NOMO-1 treated with dmso at 0.1 percent for 144 hours (cell line): ENCODE results near the gene SNX14.
"Not testable (repeated sequence)": the region's sequence is repeated elsewhere in the genome, so short reads cannot be mapped to it uniquely, and the experiment has no call there.

Experiments
- DNase-seq: peaks from one replicate; lab custom pipeline; 2025; ENCODE audit not compliant: unreplicated experiment; lab: John Stamatoyannopoulos, UW

Gene SNX14

DNA sequence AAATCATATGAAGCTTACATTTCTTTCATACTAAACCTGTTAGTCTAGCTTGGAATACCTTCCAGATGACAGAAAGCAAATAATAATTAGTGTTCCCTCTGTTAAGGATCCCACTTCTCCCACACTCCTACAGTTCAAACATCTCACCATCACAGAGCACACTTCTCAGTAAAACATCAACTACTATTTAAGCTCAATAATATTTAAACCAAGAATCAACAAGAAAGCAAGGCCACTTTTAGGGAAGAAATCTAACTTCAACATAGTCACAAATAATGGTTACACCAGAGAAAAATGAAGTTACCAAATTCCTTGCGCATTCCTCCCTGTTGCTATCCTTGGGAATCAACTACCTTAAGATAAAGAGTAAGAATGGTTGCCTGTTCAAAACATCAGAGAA lies 1.6 kb downstream of the SNX14 start:
- no peak for DNase-seq

DNA sequence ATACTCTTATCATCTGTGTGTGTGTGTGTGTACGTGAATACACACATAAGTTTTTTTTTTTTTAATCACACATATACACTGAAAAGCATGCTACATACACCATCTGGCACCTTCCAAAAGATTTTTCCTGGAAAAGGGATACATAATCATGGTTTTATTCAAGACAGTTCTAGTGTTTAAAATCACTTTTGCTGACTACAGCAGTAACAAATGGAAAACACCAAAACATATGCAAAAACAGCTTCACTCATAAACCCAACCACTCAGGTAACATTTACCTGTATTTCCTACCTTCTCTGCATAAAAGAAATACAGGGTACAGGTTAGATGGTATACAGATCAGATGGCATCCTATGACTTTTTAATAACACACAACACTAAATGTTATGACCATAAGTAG lies 2.5 kb downstream of the SNX14 start:
- DNase-seq: no peak

DNA sequence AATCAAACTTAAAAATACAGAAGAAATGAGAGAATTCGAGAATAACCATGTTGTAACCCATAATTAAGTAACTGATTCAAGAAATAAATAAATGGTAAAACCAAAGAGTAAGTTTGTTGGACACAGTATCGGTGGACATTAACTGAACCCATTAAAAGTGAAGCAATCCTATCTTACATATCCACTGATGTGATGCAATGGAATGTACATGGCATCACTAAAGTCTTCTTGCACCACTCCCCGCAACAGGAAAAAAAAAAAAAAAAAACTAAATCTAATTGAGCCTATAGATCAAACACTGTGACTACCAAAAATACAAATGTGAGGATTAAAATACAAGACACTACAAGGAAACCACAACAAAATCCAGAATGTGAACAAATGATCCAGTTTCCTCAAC lies 7.9 kb downstream of the SNX14 start:
- no peak for DNase-seq

DNA sequence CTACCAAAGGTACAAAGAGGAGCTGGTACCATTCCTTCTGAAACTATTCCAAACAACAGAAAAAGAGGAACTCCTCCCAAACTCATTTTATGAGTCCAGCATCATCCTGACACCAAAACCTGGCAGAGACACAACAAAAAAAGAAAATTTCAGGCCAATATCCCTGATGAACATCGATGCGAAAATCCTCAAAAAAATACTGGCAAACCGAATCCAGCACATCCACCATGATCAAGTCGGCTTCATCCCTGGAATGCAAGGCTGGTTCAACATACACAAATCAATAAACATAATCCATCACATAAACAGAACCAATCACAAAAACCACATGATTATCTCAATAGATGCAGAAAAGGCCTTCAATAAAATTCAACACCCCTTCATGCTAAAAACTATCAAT lies 10.8 kb downstream of the SNX14 start:
- not testable (repeated sequence) for DNase-seq

DNA sequence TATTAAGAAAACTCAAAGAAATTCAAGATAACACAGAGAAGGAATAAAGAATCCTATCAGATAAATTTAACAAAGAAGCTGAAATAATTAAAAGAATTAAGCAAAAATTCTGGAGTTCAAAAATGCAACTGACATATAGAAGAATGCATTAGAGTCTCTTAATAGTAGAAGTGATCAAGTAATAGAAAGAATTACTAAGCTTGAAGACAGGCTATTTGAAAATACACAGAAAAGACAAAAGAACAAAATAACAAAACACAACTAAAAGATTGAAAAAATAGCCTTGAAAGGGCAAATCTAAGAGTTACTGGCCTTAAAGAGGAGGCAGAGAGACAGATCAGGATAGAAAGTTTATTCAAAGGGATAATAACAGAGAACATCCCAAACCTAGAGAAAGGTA lies 12.1 kb downstream of the SNX14 start:
- DNase-seq: no peak

DNA sequence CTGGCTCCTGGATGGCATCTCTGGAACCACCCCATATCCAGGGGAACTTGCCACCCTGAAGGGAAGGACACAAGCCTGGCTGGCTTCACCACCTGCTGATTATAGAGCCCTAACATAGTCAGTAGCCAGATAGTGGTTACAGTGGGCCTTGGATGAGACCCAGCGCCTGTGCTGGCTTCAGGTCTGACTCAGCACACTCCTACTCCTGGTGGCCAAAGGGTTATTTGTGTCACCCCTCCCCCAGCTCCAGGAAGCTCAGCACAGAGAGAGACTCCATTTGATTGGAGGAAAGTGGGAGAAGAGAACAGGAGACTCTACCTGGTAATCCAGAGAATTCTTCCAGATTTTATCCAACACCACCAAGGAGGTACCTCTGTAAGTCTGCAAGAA lies 12.8 kb downstream of the SNX14 start:
- DNase-seq: no peak

DNA sequence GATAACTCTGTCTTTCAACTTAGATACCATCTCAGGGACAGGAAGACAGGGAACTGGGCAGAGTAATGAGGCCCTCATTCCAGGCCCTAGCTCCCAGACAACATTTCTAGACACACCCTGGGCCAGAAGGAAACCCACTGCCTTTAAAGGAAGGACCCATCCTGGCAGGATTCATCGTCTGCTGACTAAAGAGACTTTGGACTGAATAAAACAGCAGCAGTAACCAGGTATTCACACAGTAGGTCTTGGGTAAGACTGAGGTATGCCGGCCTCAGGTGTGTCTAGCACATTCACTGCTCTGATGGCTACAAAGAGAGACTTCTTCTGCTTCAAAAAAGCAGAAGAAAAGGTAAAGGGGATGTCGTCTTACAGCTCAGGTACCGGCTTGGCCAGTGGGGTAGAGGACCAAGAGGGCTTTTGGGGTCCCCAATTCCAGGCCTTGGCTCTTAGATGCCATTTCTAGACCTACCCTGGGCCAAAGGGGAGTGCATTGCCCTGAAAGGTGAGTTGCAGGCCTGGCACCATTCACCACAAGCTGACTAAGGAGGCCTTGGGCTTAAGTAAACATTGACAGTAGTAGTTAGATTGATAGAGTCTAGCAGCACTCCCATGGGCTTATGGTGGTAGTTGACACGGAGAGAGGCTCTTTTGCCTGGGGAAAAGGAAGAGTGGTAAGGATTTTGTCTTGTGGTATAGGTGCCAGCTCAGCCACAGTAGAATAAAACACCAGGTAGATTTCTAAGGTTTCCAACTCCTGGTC lies 13.4 kb downstream of the SNX14 start:
- no peak for DNase-seq

DNA sequence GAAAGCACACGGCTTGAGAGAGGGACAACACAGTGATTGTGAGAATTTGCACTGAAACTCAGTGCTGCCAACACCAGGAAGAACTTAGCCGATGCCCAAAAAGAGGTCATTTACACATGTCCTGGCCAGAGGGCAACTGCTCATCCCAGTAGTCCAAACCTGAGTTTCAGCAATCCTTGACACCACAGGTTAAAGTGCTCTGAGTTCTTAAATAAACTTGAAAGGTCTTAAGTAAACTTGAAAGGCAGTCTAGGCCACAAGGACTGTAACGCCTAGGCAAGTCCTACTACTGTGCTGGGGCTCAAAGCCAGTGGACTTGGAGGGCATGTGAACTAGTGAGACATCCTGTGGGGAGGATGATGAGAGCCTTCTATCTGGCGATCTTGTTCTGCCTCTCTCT lies 14.1 kb downstream of the SNX14 start:
- no peak for DNase-seq

DNA sequence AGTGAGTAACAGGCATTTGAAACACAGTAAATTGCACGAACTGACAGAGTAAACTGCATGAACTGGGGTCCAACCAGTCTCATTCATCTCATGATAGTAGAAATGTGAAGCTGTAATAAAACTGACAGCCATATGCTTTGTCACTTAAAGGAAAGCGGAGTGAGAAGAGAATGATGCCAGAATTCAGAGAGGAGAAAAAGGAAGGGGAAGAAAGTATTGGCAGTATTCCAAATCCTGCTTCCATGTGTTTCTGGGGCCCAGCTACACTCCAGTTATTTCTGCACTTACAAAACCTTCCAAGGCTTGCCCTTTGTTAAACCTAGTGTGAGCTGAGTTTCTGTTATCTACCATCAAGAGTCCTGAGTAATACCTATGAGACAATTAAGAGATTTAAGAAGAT lies 17.2 kb downstream of the SNX14 start:
- no peak for DNase-seq

DNA sequence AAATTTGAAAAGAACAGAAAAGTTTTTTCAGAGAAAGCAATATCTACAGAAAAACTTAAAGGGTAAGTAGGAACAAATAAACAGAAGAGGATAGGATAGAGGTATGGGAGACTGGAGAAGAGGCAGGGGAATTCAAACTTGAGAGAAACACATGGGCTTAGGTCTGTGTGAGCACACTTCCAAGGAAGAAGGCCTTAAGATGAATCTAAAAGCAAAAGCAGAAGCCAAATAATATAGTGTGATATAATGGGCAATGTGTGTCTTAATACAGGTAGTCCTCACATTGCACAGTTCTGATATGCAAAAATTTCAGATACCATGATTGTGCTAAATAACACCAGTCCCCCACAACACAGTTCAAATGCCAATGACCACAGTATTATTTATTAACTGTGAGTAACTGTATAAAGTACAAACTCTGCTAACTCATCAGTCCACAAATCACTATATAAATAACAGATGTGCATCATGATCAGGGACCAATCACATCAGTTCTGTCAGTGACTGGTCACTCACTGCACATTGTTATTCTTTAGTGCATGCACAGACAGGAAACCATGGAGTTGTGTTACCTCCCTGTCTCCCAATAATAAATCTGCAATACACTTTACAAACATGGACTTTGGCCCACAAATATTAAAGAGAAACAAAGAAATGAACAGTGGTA lies 18.6 kb downstream of the SNX14 start:
- no peak for DNase-seq

DNA sequence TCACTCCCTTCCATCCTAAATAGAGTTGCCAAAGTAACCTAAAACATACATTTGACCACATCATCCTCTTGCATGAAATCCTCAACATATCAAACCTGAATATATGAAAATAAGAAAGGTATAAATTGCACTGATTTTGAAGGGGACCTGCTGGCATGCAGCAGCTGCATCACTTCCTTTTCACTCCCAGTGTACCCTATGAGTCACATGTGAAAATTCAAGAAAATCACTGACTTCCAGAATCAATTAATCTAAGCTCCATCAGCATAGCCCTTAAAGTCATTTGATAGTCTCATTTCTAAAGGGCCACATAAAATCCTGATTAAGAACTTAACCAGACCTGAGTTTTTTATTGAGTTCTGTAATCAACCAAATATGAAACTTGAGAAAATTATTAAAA lies 24.3 kb downstream of the SNX14 start:
- no peak for DNase-seq

DNA sequence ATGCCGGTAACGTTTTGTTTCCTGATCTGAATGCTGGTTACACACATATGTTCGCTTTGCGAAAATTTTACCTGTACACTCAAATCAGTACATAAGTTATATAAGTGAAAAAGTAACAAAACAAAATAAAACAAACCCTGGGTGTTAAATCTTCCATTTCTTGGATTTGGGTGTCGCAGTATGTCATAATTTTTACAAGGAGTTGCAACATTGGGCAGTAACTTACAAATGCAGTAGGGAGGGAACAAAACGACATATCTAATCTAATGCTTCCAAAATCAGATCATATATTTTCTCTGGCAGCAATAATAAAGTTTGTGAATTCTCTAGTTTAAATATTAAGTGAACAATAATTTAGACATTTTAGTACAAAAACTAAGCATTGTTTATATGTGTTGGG lies 25.2 kb downstream of the SNX14 start:
- DNase-seq: no peak

DNA sequence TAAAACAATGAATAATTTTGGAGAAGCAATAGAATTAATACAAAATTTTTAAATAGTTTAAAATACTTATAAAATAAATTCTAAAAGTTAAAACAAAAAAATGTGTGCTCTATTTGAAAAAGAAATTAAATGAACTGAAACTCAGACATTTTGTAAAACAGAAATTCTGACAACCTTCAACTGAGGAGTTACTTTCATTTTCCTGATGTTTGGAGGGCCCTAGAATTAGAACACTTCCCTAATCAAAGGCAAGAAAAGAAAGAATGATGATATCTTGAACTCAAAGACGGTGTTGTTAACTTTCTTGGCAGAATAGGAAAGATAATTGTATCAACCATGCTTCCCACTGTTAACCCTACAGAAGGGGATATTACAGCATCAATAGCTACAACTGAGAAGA lies 27.9 kb downstream of the SNX14 start:
- DNase-seq: no peak

DNA sequence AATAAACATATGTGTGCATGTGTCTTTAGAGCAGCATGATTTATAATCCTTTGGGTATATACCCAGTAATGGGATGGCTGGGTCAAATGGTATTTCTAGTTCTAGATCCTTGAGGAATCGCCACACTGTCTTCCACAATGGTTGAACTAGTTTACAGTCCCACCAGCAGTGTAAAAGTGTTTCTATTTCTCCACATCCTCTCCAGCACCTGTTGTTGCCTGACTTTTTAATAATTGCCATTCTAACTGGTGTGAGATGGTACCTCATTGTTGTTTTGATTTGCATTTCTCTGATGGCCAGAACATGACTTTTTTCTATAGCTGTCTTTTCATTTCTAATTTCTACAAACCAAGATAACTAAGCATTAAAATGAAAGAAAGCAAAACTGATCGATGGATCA lies 29.4 kb downstream of the SNX14 start:
- not testable (repeated sequence) for DNase-seq

DNA sequence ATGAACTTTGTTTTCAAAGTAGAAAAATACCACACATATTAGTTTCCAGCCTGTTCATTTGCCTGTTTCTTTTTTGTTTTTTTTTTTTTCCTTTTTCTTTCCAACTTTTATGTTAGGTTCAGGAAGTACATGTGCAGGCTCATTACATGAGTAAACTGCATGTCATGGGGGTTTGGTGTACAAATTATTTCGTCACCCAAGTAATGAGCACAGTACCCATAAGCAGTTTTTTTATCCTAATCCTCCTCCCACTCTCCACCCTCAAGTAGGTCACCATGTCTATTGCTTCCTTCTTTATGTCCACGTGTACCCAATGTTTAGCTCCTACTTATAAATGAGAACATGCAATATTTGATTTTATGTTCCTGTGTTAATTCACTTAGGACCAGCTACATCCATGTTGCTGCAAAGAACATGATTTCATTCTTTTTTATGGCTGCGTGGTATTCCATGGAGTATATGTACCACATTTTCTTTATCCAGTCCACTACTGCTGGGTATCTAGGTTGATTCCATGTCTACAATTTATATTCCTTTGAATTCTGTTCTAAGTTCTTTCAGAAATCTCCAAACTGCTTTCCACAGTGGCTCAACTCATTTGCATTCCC lies 31.8 kb downstream of the SNX14 start:
- DNase-seq: no peak

DNA sequence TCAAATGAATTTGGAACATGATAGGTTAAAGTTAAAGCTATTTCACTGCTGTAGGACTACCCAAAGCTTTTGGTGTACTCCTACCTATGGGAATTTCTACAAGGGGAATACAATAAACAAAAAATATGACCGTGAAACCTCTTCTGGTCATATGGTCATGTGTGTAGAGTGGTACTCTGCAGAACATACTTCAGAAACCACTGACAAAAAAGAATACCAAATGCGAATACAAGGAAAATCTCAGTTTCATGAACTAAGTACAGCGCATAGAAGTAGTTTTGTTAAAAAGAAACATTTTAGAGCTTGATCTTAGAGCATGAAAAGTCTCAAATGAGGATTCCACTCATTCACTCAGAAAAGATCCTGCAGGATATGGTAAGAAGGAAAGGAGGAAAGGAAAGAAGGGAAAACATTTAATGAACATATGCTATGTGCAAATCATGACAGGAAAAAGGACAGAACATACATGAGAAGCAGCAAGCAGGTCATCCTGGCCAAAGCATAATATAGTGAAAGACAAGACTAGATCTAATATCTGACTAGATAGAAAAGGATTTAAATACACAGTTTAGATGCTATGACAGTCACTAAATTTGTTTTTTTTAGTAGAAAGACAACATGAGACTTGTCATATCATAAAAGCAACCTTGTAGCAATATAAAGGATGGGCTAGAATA lies 36.5 kb downstream of the SNX14 start:
- DNase-seq: no peak

DNA sequence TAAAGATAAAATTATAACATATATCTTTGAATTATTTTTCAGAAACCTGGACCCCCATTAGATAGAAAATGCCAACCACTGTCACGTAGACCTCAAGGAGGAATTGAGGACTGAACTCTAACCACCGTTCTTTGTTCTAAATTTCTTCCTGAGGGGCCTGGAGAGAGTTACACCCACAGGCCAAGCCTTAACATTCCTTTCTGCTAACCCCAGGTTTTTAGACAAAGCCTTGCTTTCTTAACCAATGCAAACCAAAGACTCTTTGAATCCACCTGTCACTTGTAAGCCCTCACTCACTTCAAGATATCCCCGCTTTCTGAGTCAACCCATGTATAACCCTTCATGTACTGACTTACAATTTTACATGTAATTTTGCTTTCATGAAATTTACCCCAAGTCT lies 41.0 kb downstream of the SNX14 start:
- DNase-seq: no peak

DNA sequence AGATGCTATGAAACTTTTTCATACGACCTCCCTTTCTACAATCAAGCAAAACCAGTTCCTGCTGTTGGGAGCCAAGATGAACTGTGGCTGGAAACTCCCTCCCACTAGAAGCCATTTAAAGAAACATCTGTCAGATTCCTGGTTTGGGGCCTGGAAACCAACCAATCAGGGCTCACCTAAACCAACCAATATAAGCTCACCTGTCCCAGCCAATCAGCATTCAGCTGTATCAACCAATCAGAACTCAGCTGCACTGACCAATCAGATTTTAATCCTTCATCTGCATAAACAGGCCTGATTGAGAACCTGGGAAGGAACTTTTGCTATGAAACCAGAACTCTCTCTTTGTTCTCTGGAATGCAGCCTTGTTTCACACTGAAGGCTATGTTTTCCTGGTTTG lies 42.4 kb downstream of the SNX14 start:
- no peak for DNase-seq

DNA sequence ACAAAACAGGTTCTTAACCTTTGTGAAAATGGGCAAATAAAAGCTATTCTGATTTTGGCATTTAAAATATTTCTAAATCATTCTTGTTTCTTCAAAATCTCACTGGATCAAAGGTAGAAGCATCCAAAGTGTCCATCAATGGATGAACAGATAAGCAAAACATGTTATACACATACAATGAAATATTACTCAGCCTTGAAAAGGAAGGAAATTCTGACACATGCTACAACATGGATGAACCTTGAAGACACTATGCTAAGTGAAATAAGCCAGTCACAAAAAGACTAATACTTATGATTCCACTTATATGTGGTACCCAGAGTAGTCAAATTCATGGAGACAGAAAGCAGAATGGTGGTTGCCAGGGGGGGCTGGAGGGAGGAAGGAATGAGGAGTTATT lies 45.9 kb downstream of the SNX14 start:
- no peak for DNase-seq

DNA sequence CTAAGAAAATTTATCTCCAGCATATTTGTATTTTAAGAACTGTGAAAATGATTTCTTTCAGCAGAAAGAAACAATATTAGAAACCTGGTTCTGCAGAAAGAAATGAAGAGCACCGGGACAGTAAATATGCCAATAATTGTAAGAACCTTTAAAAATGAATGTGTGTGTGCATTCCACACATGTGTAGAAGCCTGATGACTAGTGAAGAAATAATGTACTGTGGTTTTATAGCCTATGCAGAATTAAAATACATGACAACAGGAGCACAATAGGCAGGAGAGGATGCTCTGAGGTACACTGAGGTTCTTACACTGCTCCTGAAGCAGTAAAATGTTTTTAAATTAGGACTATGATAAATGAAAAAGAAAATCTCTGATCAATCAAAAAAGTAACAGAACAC lies 48.9 kb downstream of the SNX14 start:
- DNase-seq: no peak

DNA sequence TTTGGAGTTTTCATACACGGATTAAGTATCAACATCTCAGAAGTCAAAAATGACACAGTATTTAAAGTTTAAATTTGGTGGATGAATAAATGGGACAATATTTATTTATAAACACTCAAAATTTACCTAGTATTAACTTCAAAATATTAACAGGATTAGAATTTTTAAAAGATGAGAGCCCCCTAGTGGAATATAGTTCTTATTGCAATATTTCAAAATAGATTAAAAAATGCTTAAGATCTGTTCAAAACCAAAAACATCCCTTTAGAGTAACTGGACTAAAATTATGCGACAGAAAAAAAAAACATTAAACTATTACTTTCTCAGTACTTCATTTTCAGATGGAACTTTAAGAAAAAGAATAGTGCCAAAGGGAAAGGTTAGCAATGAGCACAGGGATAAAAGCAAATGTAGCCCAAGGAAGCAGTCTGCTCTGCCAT lies 56.6 kb downstream of the SNX14 start:
- no peak for DNase-seq

DNA sequence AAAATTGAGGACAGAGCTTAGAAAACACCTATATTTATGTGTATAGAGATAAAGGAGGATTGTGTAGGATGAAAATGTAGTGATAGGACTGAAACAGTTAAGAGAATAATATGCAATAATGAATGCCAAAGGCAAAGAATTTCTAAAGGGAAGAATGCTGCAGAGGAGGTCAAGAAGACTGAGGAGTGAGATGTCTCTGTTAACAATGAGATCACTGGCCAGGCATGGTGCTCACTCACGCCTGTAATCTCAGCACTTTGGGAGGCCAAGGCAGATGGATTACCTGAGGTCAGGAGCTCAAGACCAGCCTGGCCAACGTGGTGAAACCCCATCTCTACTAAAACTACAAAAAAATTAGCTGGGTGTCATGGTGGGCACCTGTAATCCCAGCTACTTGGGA lies 69.4 kb downstream of the SNX14 start:
- not testable (repeated sequence) for DNase-seq
